ENCODE data around the gene MOSPD3. TPM values are rescaled to one million over a fixed set of nuclear protein-coding genes. Genes with fewer than 3 reads are reported as not detected.
"Not testable (repeated sequence)": the region's sequence is repeated elsewhere in the genome, so short reads cannot be mapped to it uniquely, and the experiment has no call there.

MOSPD3 gene
- 10 to 100 TPM; 26.5 to 35.2 (median 28.1) TPM for polyA plus RNA-seq (ENCODE audit: insufficient read length in 4 of 4)

GRCh38 chr7:100611983-100612729 lies at the start of gene MOSPD3:
Gene MOSPD3, plus strand, starts transcription at chr7:100612540. Its CDS starts 252 bp downstream, at chr7:100612792.
- DNase-seq (ENCODE audit: low read depth in 4 of 4, low spot score in 3 of 4), result peak; percentile 99 to 100 (median 100)

- no peak for DNase-seq (ENCODE audit: low read depth in 4 of 4, low spot score in 3 of 4)
These were observed 49.2 kb upstream of the MOSPD3 start for GRCh38 chr7:100563100-100563564.

GRCh38 chr7:100563809-100564400 lies 48.4 kb upstream of the MOSPD3 start:
- no peak for DNase-seq (ENCODE audit: low read depth in 4 of 4, low spot score in 3 of 4)

GRCh38 chr7:100564405-100564804 lies 47.9 kb upstream of the MOSPD3 start:
- DNase-seq (ENCODE audit: low read depth in 4 of 4, low spot score in 3 of 4), result not testable (repeated sequence)

GRCh38 chr7:100565133-100565571 lies 47.2 kb upstream of the MOSPD3 start:
- no peak for DNase-seq (ENCODE audit: low read depth in 4 of 4, low spot score in 3 of 4)

- no peak for DNase-seq (ENCODE audit: low read depth in 4 of 4, low spot score in 3 of 4)
These were observed 46.3 kb upstream of the MOSPD3 start for GRCh38 chr7:100566018-100566531.

GRCh38 chr7:100567031-100567730 lies 45.2 kb upstream of the MOSPD3 start:
- DNase-seq (ENCODE audit: low read depth in 4 of 4, low spot score in 3 of 4), result no peak

- DNase-seq (ENCODE audit: low read depth in 4 of 4, low spot score in 3 of 4), result no peak
These were observed 44.6 kb upstream of the MOSPD3 start for GRCh38 chr7:100567751-100568175.

GRCh38 chr7:100568176-100568895 lies 44.0 kb upstream of the MOSPD3 start:
- DNase-seq (ENCODE audit: low read depth in 4 of 4, low spot score in 3 of 4), result no peak

GRCh38 chr7:100568896-100569844 lies 43.2 kb upstream of the MOSPD3 start:
- no peak for DNase-seq (ENCODE audit: low read depth in 4 of 4, low spot score in 3 of 4)

- no peak for DNase-seq (ENCODE audit: low read depth in 4 of 4, low spot score in 3 of 4)
These were observed 41.1 kb upstream of the MOSPD3 start for GRCh38 chr7:100570954-100571828.

- DNase-seq (ENCODE audit: low read depth in 4 of 4, low spot score in 3 of 4), result no peak
These were observed 40.6 kb upstream of the MOSPD3 start for GRCh38 chr7:100571829-100572116.

GRCh38 chr7:100572281-100572948 lies 39.9 kb upstream of the MOSPD3 start:
- no peak for DNase-seq (ENCODE audit: low read depth in 4 of 4, low spot score in 3 of 4)

GRCh38 chr7:100572949-100573675 lies 39.2 kb upstream of the MOSPD3 start:
- DNase-seq (ENCODE audit: low read depth in 4 of 4, low spot score in 3 of 4), result no peak

- no peak for DNase-seq (ENCODE audit: low read depth in 4 of 4, low spot score in 3 of 4)
These were observed 38.5 kb upstream of the MOSPD3 start, which contains the start of gene SAP25 for GRCh38 chr7:100573691-100574361. Gene SAP25, minus strand, starts transcription at chr7:100573900. Its CDS starts 158 bp downstream, at chr7:100573742.

GRCh38 chr7:100574362-100575205 lies 37.8 kb upstream of the MOSPD3 start:
- DNase-seq (ENCODE audit: low read depth in 4 of 4, low spot score in 3 of 4), result no peak
